ENCODE data around the gene SMYD1.

DNA sequence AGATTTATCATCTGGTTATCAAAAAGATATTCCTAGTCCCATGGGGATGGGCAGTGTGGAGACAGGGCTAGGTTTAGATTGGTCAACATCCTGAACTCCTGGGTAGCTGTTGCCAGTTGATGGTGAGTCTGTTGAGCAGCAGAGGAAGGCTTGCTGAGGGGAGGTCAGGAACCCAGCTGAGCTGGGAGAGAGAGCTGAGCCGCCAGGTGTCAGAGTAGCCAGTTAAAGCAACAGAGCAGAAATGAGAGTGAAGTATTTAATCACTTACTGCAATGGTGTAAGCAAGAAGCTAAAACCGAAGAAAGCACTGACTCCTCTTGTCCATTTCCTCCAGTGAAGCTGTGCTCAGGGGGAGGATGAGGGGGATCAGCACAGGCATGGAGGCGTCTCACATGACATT lies 29.6 kb downstream of the SMYD1 start:
- TF ChIP-seq, protein P1, sequence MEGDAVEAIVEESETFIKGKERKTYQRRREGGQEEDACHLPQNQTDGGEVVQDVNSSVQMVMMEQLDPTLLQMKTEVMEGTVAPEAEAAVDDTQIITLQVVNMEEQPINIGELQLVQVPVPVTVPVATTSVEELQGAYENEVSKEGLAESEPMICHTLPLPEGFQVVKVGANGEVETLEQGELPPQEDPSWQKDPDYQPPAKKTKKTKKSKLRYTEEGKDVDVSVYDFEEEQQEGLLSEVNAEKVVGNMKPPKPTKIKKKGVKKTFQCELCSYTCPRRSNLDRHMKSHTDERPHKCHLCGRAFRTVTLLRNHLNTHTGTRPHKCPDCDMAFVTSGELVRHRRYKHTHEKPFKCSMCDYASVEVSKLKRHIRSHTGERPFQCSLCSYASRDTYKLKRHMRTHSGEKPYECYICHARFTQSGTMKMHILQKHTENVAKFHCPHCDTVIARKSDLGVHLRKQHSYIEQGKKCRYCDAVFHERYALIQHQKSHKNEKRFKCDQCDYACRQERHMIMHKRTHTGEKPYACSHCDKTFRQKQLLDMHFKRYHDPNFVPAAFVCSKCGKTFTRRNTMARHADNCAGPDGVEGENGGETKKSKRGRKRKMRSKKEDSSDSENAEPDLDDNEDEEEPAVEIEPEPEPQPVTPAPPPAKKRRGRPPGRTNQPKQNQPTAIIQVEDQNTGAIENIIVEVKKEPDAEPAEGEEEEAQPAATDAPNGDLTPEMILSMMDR (IDR thresholded peaks at IDR 0.05), result no peak
- no peak for TF ChIP-seq POLR2A (IDR thresholded peaks at IDR 0.05)

Measured in lower leg skin (tissue), 3 donors.